Kidney epithelial cell (primary cell): ENCODE measurements around the gene TTLL5. TPM values are rescaled to one million over a fixed set of nuclear protein-coding genes. Genes with fewer than 3 reads are reported as not detected.

Source experiments
- DNase-seq: peaks from one replicate; pipeline ENCODE4 v3.0.0-alpha.2; 2010; ENCODE audit warnings: low read depth
- H3K27me3 ChIP-seq: 2 replicates; pipeline ENCODE4 v1.6.0; 2011; ENCODE audit warnings: low read length; ENCODE audit not compliant: control insufficient read depth, insufficient read depth
- H3K36me3 ChIP-seq: 2 replicates; pipeline ENCODE4 v1.5.1; 2011; ENCODE audit warnings: low read length; ENCODE audit not compliant: control insufficient read depth, insufficient read depth
- H3K4me3 ChIP-seq: 2 replicates; pipeline ENCODE4 v1.5.1; 2011; ENCODE audit warnings: low read depth, mild to moderate bottlenecking, control low read depth, low read length
- CTCF ChIP-seq: IDR thresholded peaks from 2 replicates; pipeline ENCODE4 v1.5.1; 2011; ENCODE audit warnings: mild to moderate bottlenecking, moderate library complexity, low read length, control low read depth, inconsistent platforms; ENCODE audit not compliant: insufficient read depth, poor library complexity, severe bottlenecking
- total RNA-seq: library from RNA; depleted of rRNA; stranded (reverse); fragments of >200 nt; gene quantifications from 2 replicates; pipeline ENCODE4 v1.2.3, GENCODE V29; 2015

TTLL5 gene
- total RNA-seq, 1 donor from 2014 or later = 24.7 TPM

GRCh38 chr14:76002383-76002782 lies 341.3 kb downstream of the TTLL5 start:
- no peak for TF ChIP-seq CTCF
- H3K4me3 ChIP-seq = no peak overlapping the region
- no peaks in the 10 kb centered on the region for H3K36me3 ChIP-seq

More at GRCh38 chr14:76002383-76002782, 341.3 kb downstream of the TTLL5 start:
- DNase-seq = no peak
- H3K27me3 ChIP-seq = no peaks in the 10 kb centered on the region

Other genes starting within 250 kb of the TTLL5 start
- 41.5 and 43.5 TPM in 2 replicates for gene JDP2, start 233.2 kb upstream of the TTLL5 start, total RNA-seq
- gene BATF, start 138.8 kb upstream of the TTLL5 start, total RNA-seq = 0.14 TPM in 1 of 2 replicates, not detected in the other
- 0.75 and 1.0 TPM in 2 replicates for gene FLVCR2, start 82.6 kb upstream of the TTLL5 start, total RNA-seq
- 14.8 and 16.2 TPM in 2 replicates for gene ERG28, start 370 bp upstream of the TTLL5 start, total RNA-seq